Measurements from ENCODE around the gene PXDC1.

- no peak for TF ChIP-seq POLR2A (IDR thresholded peaks at IDR 0.05)
- TF ChIP-seq CTCF (IDR thresholded peaks at IDR 0.05) = no peak
These were observed 17.5 kb downstream of the PXDC1 start for GRCh38 chr6:3734023-3734422.
